ENCODE measurements around the gene DNM3. TPM values are rescaled to one million over a fixed set of nuclear protein-coding genes. Genes with fewer than 3 reads are reported as not detected.

The DNM3 gene
- polyA plus RNA-seq, 3 donors: 0.15 TPM; not detected in 2

DNA sequence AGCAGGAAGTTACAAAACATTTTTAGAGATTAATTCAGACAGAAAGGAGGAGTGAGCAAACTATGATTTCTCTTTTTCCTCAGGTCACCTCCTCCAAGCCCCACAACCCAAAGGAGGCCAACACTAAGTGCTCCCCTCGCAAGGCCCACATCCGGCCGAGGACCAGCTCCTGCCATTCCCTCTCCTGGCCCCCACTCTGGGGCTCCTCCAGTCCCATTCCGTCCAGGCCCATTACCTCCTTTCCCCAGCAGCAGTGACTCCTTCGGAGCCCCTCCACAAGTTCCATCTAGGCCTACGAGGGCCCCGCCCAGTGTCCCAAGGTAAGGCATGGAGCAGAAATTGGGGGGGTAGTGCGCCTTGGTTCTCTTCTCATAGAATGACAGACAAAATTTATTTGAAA lies 547.2 kb downstream of the DNM3 start:
- no peak overlapping the region for H3K27ac ChIP-seq (ENCODE audit: low read depth in 1 of 2, low read length in 2 of 2)
- H3K4me2 ChIP-seq (replicated peaks; ENCODE audit: extremely low read depth, low read length, poor library complexity, severe bottlenecking): no peak overlapping the region
- 100% methylated on average over 5 of the region's 8 CpGs for WGBS (ENCODE audit: insufficient coverage)
- H3K27me3 ChIP-seq (ENCODE audit: control insufficient read depth in 2 of 2, insufficient read depth in 2 of 2, low read length in 2 of 2): no peaks in the 10 kb centered on the region
- no peak overlapping the region for H3K9ac ChIP-seq (ENCODE audit: insufficient read depth, low read length, poor library complexity, severe bottlenecking)
- Mint-ChIP-seq H3K9me3 (peaks cover 0 to 3% (median 0%) of the 10 kb centered on the region in 7 donors), H3K4me1 (peaks cover 2% of the 10 kb centered on the region), H3K4me3 (no peak overlapping the region), H3K27me3 (ENCODE audit: low read depth in 3 of 3) (peaks cover 0 to 3% (median 2%) of the 10 kb centered on the region in 3 donors), H3K36me3 (peaks cover 0 to 3% of the 10 kb centered on the region in 2 donors), H3K27ac (no peak overlapping the region)
- no peak overlapping the region for H3K4me3 ChIP-seq (replicated peaks in 1 of 3; ENCODE audit: low read depth in 2 of 3, low read length in 3 of 3)
- H3K36me3 ChIP-seq (replicated peaks in 1 of 2; ENCODE audit: control insufficient read depth in 1 of 2, insufficient read depth in 2 of 2, low read length in 2 of 2): no peaks in the 10 kb centered on the region
- intact Hi-C loops (cut with micrococcal nuclease): no loop called here
- no peak overlapping the region for H2AFZ ChIP-seq (ENCODE audit: insufficient read depth, low read depth, low read length, poor library complexity, severe bottlenecking)
- TF ChIP-seq, protein P1, sequence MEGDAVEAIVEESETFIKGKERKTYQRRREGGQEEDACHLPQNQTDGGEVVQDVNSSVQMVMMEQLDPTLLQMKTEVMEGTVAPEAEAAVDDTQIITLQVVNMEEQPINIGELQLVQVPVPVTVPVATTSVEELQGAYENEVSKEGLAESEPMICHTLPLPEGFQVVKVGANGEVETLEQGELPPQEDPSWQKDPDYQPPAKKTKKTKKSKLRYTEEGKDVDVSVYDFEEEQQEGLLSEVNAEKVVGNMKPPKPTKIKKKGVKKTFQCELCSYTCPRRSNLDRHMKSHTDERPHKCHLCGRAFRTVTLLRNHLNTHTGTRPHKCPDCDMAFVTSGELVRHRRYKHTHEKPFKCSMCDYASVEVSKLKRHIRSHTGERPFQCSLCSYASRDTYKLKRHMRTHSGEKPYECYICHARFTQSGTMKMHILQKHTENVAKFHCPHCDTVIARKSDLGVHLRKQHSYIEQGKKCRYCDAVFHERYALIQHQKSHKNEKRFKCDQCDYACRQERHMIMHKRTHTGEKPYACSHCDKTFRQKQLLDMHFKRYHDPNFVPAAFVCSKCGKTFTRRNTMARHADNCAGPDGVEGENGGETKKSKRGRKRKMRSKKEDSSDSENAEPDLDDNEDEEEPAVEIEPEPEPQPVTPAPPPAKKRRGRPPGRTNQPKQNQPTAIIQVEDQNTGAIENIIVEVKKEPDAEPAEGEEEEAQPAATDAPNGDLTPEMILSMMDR (IDR thresholded peaks at IDR 0.05): no peak
- no peak for DNase-seq
- no peaks in the 10 kb centered on the region for H3K79me2 ChIP-seq (ENCODE audit: insufficient read depth, low read length)
- no peaks in the 10 kb centered on the region for H3K4me1 ChIP-seq (ENCODE audit: control insufficient read depth in 1 of 2, insufficient read depth in 2 of 2, low read length in 2 of 2)
- H3K9me3 ChIP-seq (replicated peaks in 1 of 2; ENCODE audit: control insufficient read depth in 1 of 2, insufficient read depth in 1 of 2, low read length in 2 of 2): no peaks in the 10 kb centered on the region
- no peaks in the 10 kb centered on the region for H4K20me1 ChIP-seq (ENCODE audit: insufficient read depth, low read length)

DNA sequence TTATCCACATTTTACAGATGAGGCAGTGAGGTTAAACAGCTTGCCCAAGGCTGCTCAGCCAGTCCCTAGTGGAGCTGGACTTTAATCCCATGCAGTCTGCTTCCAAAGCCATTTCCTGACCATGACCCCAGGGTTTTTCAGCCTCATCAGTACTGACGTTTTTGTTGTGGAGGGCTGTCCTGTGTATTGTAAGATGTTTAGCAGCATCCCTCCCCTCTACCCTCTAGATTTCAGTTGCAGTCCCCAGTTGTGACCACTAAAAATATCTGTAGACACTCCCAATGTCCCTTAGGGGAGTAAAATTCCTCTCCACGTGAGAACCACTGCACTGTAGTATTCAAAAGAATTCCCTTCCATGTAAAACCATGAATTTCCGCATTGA lies 549.0 kb downstream of the DNM3 start:
- Mint-ChIP-seq H3K9me3 (peaks cover 0 to 3% (median 0%) of the 10 kb centered on the region in 7 donors), H3K36me3 (peaks cover 0 to 3% of the 10 kb centered on the region in 2 donors), H3K4me3 (no peak overlapping the region), H3K4me1 (peaks cover 12% of the 10 kb centered on the region), H3K27me3 (ENCODE audit: low read depth in 3 of 3) (peaks cover 0 to 2% (median 2%) of the 10 kb centered on the region in 3 donors), H3K27ac (no peak overlapping the region)
- no peak overlapping the region for H3K9ac ChIP-seq (ENCODE audit: insufficient read depth, low read length, poor library complexity, severe bottlenecking)
- H3K4me1 ChIP-seq (ENCODE audit: control insufficient read depth in 1 of 2, insufficient read depth in 2 of 2, low read length in 2 of 2): no peaks in the 10 kb centered on the region
- H2AFZ ChIP-seq (ENCODE audit: insufficient read depth, low read depth, low read length, poor library complexity, severe bottlenecking): no peak overlapping the region
- no peak overlapping the region for H3K4me2 ChIP-seq (replicated peaks; ENCODE audit: extremely low read depth, low read length, poor library complexity, severe bottlenecking)
- WGBS (ENCODE audit: insufficient coverage): 100% methylated on average over 1 of the region's 3 CpGs
- H3K27ac ChIP-seq (ENCODE audit: low read depth in 1 of 2, low read length in 2 of 2): no peak overlapping the region
- no peaks in the 10 kb centered on the region for H4K20me1 ChIP-seq (ENCODE audit: insufficient read depth, low read length)
- no peaks in the 10 kb centered on the region for H3K27me3 ChIP-seq (ENCODE audit: control insufficient read depth in 2 of 2, insufficient read depth in 2 of 2, low read length in 2 of 2)
- H3K36me3 ChIP-seq (replicated peaks in 1 of 2; ENCODE audit: control insufficient read depth in 1 of 2, insufficient read depth in 2 of 2, low read length in 2 of 2): no peaks in the 10 kb centered on the region
- H3K79me2 ChIP-seq (ENCODE audit: insufficient read depth, low read length): no peaks in the 10 kb centered on the region
- intact Hi-C loops (cut with micrococcal nuclease): no loop called here
- TF ChIP-seq, protein P1 (IDR thresholded peaks at IDR 0.05): no peak
- no peaks in the 10 kb centered on the region for H3K9me3 ChIP-seq (replicated peaks in 1 of 2; ENCODE audit: control insufficient read depth in 1 of 2, insufficient read depth in 1 of 2, low read length in 2 of 2)
- DNase-seq: no peak
- H3K4me3 ChIP-seq (replicated peaks in 1 of 3; ENCODE audit: low read depth in 2 of 3, low read length in 3 of 3): no peak overlapping the region
